Endothelial cell (in vitro differentiated cells): Measurements from ENCODE around the gene RIMKLB. TPM values are rescaled to one million over a fixed set of nuclear protein-coding genes. Genes with fewer than 3 reads are reported as not detected.
A peak's percentile ranks its signal among the peaks of the same experiment; 100 is the strongest.
"Not testable (repeated sequence)": the region's sequence is repeated elsewhere in the genome, so short reads cannot be mapped to it uniquely, and the experiment has no call there.

Experiments used
- DNase-seq: peaks from one replicate; pipeline ENCODE4 v3.0.0; 2021; ENCODE audit warnings: low spot score
- H3K27ac Mint-ChIP-seq: one replicate; pipeline ENCODE4 v1.8.0; 2021; ENCODE audit warnings: mixed read lengths, inconsistent platforms; ENCODE audit not compliant: unreplicated experiment
- H3K27me3 Mint-ChIP-seq: one replicate; pipeline ENCODE4 v1.8.0; 2021; ENCODE audit warnings: mild to moderate bottlenecking, moderate library complexity, mixed read lengths, inconsistent platforms; ENCODE audit not compliant: unreplicated experiment
- H3K36me3 Mint-ChIP-seq: one replicate; pipeline ENCODE4 v1.8.0; 2021; ENCODE audit warnings: mild to moderate bottlenecking, low read depth, mixed read lengths, inconsistent platforms; ENCODE audit not compliant: unreplicated experiment
- H3K4me1 Mint-ChIP-seq: one replicate; pipeline ENCODE4 v1.8.0; 2021; ENCODE audit warnings: mild to moderate bottlenecking, mixed read lengths, inconsistent platforms; ENCODE audit not compliant: unreplicated experiment
- H3K4me3 Mint-ChIP-seq: one replicate; pipeline ENCODE4 v1.8.0; 2021; ENCODE audit warnings: mild to moderate bottlenecking, mixed read lengths, inconsistent platforms; ENCODE audit not compliant: unreplicated experiment
- H3K9me3 Mint-ChIP-seq: one replicate; pipeline ENCODE4 v1.8.0; 2021; ENCODE audit warnings: mixed read lengths, inconsistent platforms; ENCODE audit not compliant: unreplicated experiment
- total RNA-seq: library from RNA; stranded (reverse); fragmentation: NEBNext Ultra II Directional; extraction: Animal tissue kit (Norgen Biotek cat#: 25700); gene quantifications from one replicate; pipeline ENCODE4 v1.2.1, GENCODE V29; 2021; ENCODE audit not compliant: unreplicated experiment
- TF ChIP-seq, protein P1 (sequence below): fragments of 200-600 bp; sonication (generic); IDR thresholded peaks from one replicate; pipeline ENCODE4 v1.5.0; 2021; ENCODE audit warnings: antibody characterized with exemption; ENCODE audit not compliant: unreplicated experiment

The RIMKLB gene
- total RNA-seq, 1 donor from 2014 or later, result 101 TPM

GRCh38 chr12:8796831-8797626, 99.2 kb downstream of the RIMKLB start:
- no peak overlapping the region for H3K27ac Mint-ChIP-seq
- H3K27me3 Mint-ChIP-seq, result peaks cover 4% of the 10 kb centered on the region
- peaks cover 18% of the 10 kb centered on the region for H3K36me3 Mint-ChIP-seq
- no peaks in the 10 kb centered on the region for H3K4me1 Mint-ChIP-seq
- no peak overlapping the region for H3K4me3 Mint-ChIP-seq
- TF ChIP-seq, protein P1, sequence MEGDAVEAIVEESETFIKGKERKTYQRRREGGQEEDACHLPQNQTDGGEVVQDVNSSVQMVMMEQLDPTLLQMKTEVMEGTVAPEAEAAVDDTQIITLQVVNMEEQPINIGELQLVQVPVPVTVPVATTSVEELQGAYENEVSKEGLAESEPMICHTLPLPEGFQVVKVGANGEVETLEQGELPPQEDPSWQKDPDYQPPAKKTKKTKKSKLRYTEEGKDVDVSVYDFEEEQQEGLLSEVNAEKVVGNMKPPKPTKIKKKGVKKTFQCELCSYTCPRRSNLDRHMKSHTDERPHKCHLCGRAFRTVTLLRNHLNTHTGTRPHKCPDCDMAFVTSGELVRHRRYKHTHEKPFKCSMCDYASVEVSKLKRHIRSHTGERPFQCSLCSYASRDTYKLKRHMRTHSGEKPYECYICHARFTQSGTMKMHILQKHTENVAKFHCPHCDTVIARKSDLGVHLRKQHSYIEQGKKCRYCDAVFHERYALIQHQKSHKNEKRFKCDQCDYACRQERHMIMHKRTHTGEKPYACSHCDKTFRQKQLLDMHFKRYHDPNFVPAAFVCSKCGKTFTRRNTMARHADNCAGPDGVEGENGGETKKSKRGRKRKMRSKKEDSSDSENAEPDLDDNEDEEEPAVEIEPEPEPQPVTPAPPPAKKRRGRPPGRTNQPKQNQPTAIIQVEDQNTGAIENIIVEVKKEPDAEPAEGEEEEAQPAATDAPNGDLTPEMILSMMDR, result no peak
- DNase-seq, result no peak
- no peaks in the 10 kb centered on the region for H3K9me3 Mint-ChIP-seq

DNA sequence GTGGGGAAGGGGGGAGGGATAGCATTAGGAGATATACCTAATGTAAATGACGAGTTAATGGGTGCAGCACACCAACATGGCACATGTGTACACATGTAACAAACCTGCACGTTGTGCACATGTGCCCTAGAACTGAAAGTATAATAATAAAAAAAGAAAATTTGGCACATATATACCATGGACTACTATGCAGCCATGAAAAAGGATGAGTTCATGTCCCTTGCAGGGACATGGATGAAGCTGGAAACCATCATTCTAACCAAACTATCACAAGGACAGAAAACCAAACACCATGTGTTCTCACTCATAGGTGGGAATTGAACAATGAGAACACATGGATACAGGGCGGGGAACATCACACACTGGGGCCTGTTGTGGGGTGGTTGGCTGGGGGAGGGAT, 103.4 kb downstream of the RIMKLB start:
- DNase-seq, H3K9me3 Mint-ChIP-seq, H3K27me3 Mint-ChIP-seq, H3K4me1 Mint-ChIP-seq, H3K36me3 Mint-ChIP-seq, H3K27ac Mint-ChIP-seq, H3K4me3 Mint-ChIP-seq: not testable (repeated sequence)

GRCh38 chr12:8804833-8805232, 107.0 kb downstream of the RIMKLB start:
- Mint-ChIP-seq H3K27me3 (peaks cover 11% of the 10 kb centered on the region), H3K4me1 (peaks cover 12% of the 10 kb centered on the region), H3K27ac (peak overlapping the region; percentile 24)
- not testable (repeated sequence) for DNase-seq, H3K4me3 Mint-ChIP-seq, H3K9me3 Mint-ChIP-seq, H3K36me3 Mint-ChIP-seq

DNA sequence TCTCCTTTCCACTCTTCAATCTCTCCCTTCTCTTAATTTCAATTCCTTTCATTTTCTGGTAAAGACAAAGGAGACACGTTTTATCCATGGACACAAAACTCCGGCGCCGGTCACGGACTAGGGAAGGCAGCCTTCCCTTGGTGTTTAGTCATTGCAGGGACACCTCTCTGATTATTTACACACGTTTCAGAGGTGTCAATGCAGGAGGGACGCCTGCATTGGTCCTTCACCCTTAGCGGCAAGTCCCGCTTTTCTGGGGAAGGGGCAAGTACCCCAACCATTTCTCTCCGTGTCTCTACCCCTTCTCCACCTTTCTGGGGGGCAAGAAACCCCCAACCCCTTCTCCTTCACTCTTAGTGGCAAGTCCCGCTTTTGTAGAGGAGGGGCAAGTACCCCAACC, 107.7 kb downstream of the RIMKLB start:
- not testable (repeated sequence) for H3K36me3 Mint-ChIP-seq, H3K9me3 Mint-ChIP-seq, DNase-seq, H3K4me3 Mint-ChIP-seq
- peaks cover 12% of the 10 kb centered on the region for H3K4me1 Mint-ChIP-seq
- H3K27ac Mint-ChIP-seq, result peak overlapping the region; percentile 24
- peaks cover 11% of the 10 kb centered on the region for H3K27me3 Mint-ChIP-seq

GRCh38 chr12:8807084-8807483, 109.3 kb downstream of the RIMKLB start:
- H3K27me3 Mint-ChIP-seq, result peaks cover 11% of the 10 kb centered on the region
- H3K4me3 Mint-ChIP-seq, H3K27ac Mint-ChIP-seq, H3K36me3 Mint-ChIP-seq, DNase-seq, H3K9me3 Mint-ChIP-seq: not testable (repeated sequence)
- H3K4me1 Mint-ChIP-seq, result peaks cover 12% of the 10 kb centered on the region

GRCh38 chr12:8810112-8810511, 112.3 kb downstream of the RIMKLB start:
- not testable (repeated sequence) for H3K4me1 Mint-ChIP-seq, H3K9me3 Mint-ChIP-seq, H3K4me3 Mint-ChIP-seq, DNase-seq, H3K36me3 Mint-ChIP-seq, H3K27me3 Mint-ChIP-seq
- H3K27ac Mint-ChIP-seq, result peak overlapping the region; percentile 3

GRCh38 chr12:8813572-8814357, 116.0 kb downstream of the RIMKLB start:
- Mint-ChIP-seq H3K4me3 (no peak overlapping the region), H3K27ac (no peak overlapping the region), H3K36me3 (no peaks in the 10 kb centered on the region), H3K4me1 (no peaks in the 10 kb centered on the region), H3K9me3 (no peaks in the 10 kb centered on the region), H3K27me3 (no peaks in the 10 kb centered on the region)
- no peak for DNase-seq
- TF ChIP-seq, protein P1, result no peak
